Memory B cell (primary cell): Measurements from ENCODE around the gene RABGAP1L.
"Not testable (repeated sequence)": the region's sequence is repeated elsewhere in the genome, so short reads cannot be mapped to it uniquely, and the experiment has no call there.

Experiments used
- ATAC-seq: fragments of 150-1000 bp; cut with Tn5 transposase; 2 replicates; pipeline ENCODE4 v1.10.0; 2021; ENCODE audit warnings: low read depth, mild to moderate bottlenecking, moderate library complexity
- DNase-seq, 2 donors: peaks; one replicate each; pipeline ENCODE4 v3.0.0; 2022; ENCODE audit warnings: low spot score in 2 of 2
- H3K27ac Mint-ChIP-seq: one replicate; pipeline ENCODE4 v1.8.0; 2022; ENCODE audit warnings: mild to moderate bottlenecking, moderate library complexity, mixed read lengths
- H3K27me3 Mint-ChIP-seq: one replicate; pipeline ENCODE4 v1.8.0; 2022; ENCODE audit warnings: mixed read lengths
- H3K36me3 Mint-ChIP-seq: one replicate; pipeline ENCODE4 v1.8.0; 2022; ENCODE audit warnings: mild to moderate bottlenecking, mixed read lengths
- H3K4me1 Mint-ChIP-seq: one replicate; pipeline ENCODE4 v1.8.0; 2022; ENCODE audit warnings: mixed read lengths
- H3K4me3 Mint-ChIP-seq: one replicate; pipeline ENCODE4 v1.8.0; 2022; ENCODE audit warnings: mild to moderate bottlenecking, moderate library complexity, mixed read lengths
- H3K9me3 Mint-ChIP-seq: one replicate; pipeline ENCODE4 v1.8.0; 2022; ENCODE audit warnings: mixed read lengths

The RABGAP1L gene

GRCh38 chr1:174491606-174492005 lies 332.3 kb downstream of the RABGAP1L start:
- ATAC-seq, result no peak
- peaks cover 10% of the 10 kb centered on the region for H3K4me1 Mint-ChIP-seq
- H3K4me3 Mint-ChIP-seq, result no peak overlapping the region
- peaks cover 15% of the 10 kb centered on the region for H3K36me3 Mint-ChIP-seq
- H3K27me3 Mint-ChIP-seq, result no peaks in the 10 kb centered on the region
- H3K9me3 Mint-ChIP-seq, result no peaks in the 10 kb centered on the region
- no peak overlapping the region for H3K27ac Mint-ChIP-seq
- DNase-seq, result no peak

GRCh38 chr1:174497478-174497877 lies 338.2 kb downstream of the RABGAP1L start:
- H3K36me3 Mint-ChIP-seq, result peaks cover 5% of the 10 kb centered on the region
- DNase-seq (no peak), ATAC-seq (no peak)
- no peak overlapping the region for H3K4me3 Mint-ChIP-seq
- H3K27me3 Mint-ChIP-seq, result no peaks in the 10 kb centered on the region
- peaks cover 8% of the 10 kb centered on the region for H3K4me1 Mint-ChIP-seq
- no peaks in the 10 kb centered on the region for H3K9me3 Mint-ChIP-seq
- H3K27ac Mint-ChIP-seq, result no peak overlapping the region

- DNase-seq, H3K36me3 Mint-ChIP-seq, ATAC-seq, H3K4me3 Mint-ChIP-seq, H3K9me3 Mint-ChIP-seq, H3K4me1 Mint-ChIP-seq, H3K27ac Mint-ChIP-seq, H3K27me3 Mint-ChIP-seq: not testable (repeated sequence)
These were observed 357.4 kb downstream of the RABGAP1L start for GRCh38 chr1:174516755-174517154.

GRCh38 chr1:174519844-174520243 lies 360.5 kb downstream of the RABGAP1L start:
- Mint-ChIP-seq H3K27me3 (no peaks in the 10 kb centered on the region), H3K4me3 (no peak overlapping the region), H3K27ac (no peak overlapping the region), H3K4me1 (peaks cover 10% of the 10 kb centered on the region), H3K36me3 (peaks cover 9% of the 10 kb centered on the region), H3K9me3 (peaks cover 4% of the 10 kb centered on the region)
- no peak for DNase-seq
- ATAC-seq, result no peak

- no peak for DNase-seq
- peaks cover 32% of the 10 kb centered on the region for H3K36me3 Mint-ChIP-seq
- no peak overlapping the region for H3K4me3 Mint-ChIP-seq
- H3K27ac Mint-ChIP-seq, result no peak overlapping the region
- H3K27me3 Mint-ChIP-seq, result no peaks in the 10 kb centered on the region
- peaks cover 2% of the 10 kb centered on the region for H3K4me1 Mint-ChIP-seq
- peaks cover 26% of the 10 kb centered on the region for H3K9me3 Mint-ChIP-seq
- ATAC-seq, result no peak
These were observed 372.4 kb downstream of the RABGAP1L start for GRCh38 chr1:174531751-174532150.

- Mint-ChIP-seq H3K36me3 (peaks cover 39% of the 10 kb centered on the region), H3K4me3 (no peak overlapping the region), H3K4me1 (peaks cover 2% of the 10 kb centered on the region), H3K9me3 (peaks cover 25% of the 10 kb centered on the region), H3K27me3 (no peaks in the 10 kb centered on the region), H3K27ac (no peak overlapping the region)
- DNase-seq (no peak), ATAC-seq (no peak)
These were observed 375.5 kb downstream of the RABGAP1L start for GRCh38 chr1:174534789-174535188.

GRCh38 chr1:174535207-174535606 lies 375.9 kb downstream of the RABGAP1L start:
- Mint-ChIP-seq H3K27ac (no peak overlapping the region), H3K4me3 (no peak overlapping the region), H3K9me3 (peaks cover 25% of the 10 kb centered on the region), H3K27me3 (no peaks in the 10 kb centered on the region), H3K4me1 (peaks cover 2% of the 10 kb centered on the region), H3K36me3 (peaks cover 40% of the 10 kb centered on the region)
- ATAC-seq, result no peak
- no peak for DNase-seq

GRCh38 chr1:174543421-174543820 lies 384.1 kb downstream of the RABGAP1L start:
- not testable (repeated sequence) for H3K4me1 Mint-ChIP-seq, ATAC-seq, DNase-seq, H3K27ac Mint-ChIP-seq, H3K27me3 Mint-ChIP-seq, H3K4me3 Mint-ChIP-seq
- Mint-ChIP-seq H3K36me3 (peaks cover 47% of the 10 kb centered on the region), H3K9me3 (peaks cover 13% of the 10 kb centered on the region)

GRCh38 chr1:174550296-174550695 lies 391.0 kb downstream of the RABGAP1L start:
- Mint-ChIP-seq H3K4me3 (no peak overlapping the region), H3K27me3 (no peaks in the 10 kb centered on the region), H3K9me3 (peaks cover 2% of the 10 kb centered on the region), H3K4me1 (peaks cover 3% of the 10 kb centered on the region), H3K27ac (no peak overlapping the region), H3K36me3 (peaks cover 19% of the 10 kb centered on the region)
- no peak for DNase-seq
- ATAC-seq, result no peak

- peaks cover 3% of the 10 kb centered on the region for H3K4me1 Mint-ChIP-seq
- H3K4me3 Mint-ChIP-seq, result no peak overlapping the region
- peaks cover 5% of the 10 kb centered on the region for H3K9me3 Mint-ChIP-seq
- peaks cover 26% of the 10 kb centered on the region for H3K36me3 Mint-ChIP-seq
- ATAC-seq, result no peak
- no peak for DNase-seq
- no peak overlapping the region for H3K27ac Mint-ChIP-seq
- H3K27me3 Mint-ChIP-seq, result no peaks in the 10 kb centered on the region
These were observed 397.1 kb downstream of the RABGAP1L start for GRCh38 chr1:174556392-174556791.

- no peaks in the 10 kb centered on the region for H3K27me3 Mint-ChIP-seq
- peaks cover 3% of the 10 kb centered on the region for H3K9me3 Mint-ChIP-seq
- peaks cover 8% of the 10 kb centered on the region for H3K4me1 Mint-ChIP-seq
- H3K36me3 Mint-ChIP-seq, result peaks cover 33% of the 10 kb centered on the region
- ATAC-seq (no peak), DNase-seq (no peak)
- H3K4me3 Mint-ChIP-seq, result no peak overlapping the region
- H3K27ac Mint-ChIP-seq, result no peak overlapping the region
These were observed 409.2 kb downstream of the RABGAP1L start for GRCh38 chr1:174568551-174568950.

- no peak overlapping the region for H3K27ac Mint-ChIP-seq
- no peak overlapping the region for H3K4me3 Mint-ChIP-seq
- peaks cover 33% of the 10 kb centered on the region for H3K36me3 Mint-ChIP-seq
- no peak for ATAC-seq
- DNase-seq, result no peak
- H3K9me3 Mint-ChIP-seq, result peaks cover 3% of the 10 kb centered on the region
- no peaks in the 10 kb centered on the region for H3K27me3 Mint-ChIP-seq
- H3K4me1 Mint-ChIP-seq, result peaks cover 8% of the 10 kb centered on the region
These were observed 409.9 kb downstream of the RABGAP1L start for GRCh38 chr1:174569240-174569639.

- ATAC-seq (no peak), DNase-seq (no peak)
- Mint-ChIP-seq H3K27ac (no peak overlapping the region), H3K4me1 (peaks cover 8% of the 10 kb centered on the region), H3K36me3 (peaks cover 38% of the 10 kb centered on the region), H3K4me3 (no peak overlapping the region), H3K9me3 (peaks cover 6% of the 10 kb centered on the region), H3K27me3 (no peaks in the 10 kb centered on the region)
These were observed 413.5 kb downstream of the RABGAP1L start for GRCh38 chr1:174572771-174573170.

GRCh38 chr1:174576120-174576519 lies 416.8 kb downstream of the RABGAP1L start:
- H3K9me3 Mint-ChIP-seq, DNase-seq, H3K27ac Mint-ChIP-seq, ATAC-seq, H3K27me3 Mint-ChIP-seq, H3K4me1 Mint-ChIP-seq, H3K4me3 Mint-ChIP-seq: not testable (repeated sequence)
- H3K36me3 Mint-ChIP-seq, result peaks cover 29% of the 10 kb centered on the region

GRCh38 chr1:174577681-174578080 lies 418.4 kb downstream of the RABGAP1L start:
- no peaks in the 10 kb centered on the region for H3K27me3 Mint-ChIP-seq
- peaks cover 29% of the 10 kb centered on the region for H3K36me3 Mint-ChIP-seq
- H3K27ac Mint-ChIP-seq, result no peak overlapping the region
- no peak overlapping the region for H3K4me3 Mint-ChIP-seq
- no peaks in the 10 kb centered on the region for H3K4me1 Mint-ChIP-seq
- H3K9me3 Mint-ChIP-seq, result peaks cover 5% of the 10 kb centered on the region
- DNase-seq (no peak), ATAC-seq (no peak)
